Smooth muscle cell (in vitro differentiated cells): ENCODE results near the gene DOK7. TPM values are rescaled to one million over a fixed set of nuclear protein-coding genes. Genes with fewer than 3 reads are reported as not detected.

ENCODE experiments used
- DNase-seq: peaks from one replicate; lab custom pipeline; 2025; ENCODE audit not compliant: unreplicated experiment; lab: John Stamatoyannopoulos, UW
- H2AFZ ChIP-seq: fragments of 200-600 bp; sonication (generic); 2 replicates; pipeline ENCODE4 v1.6.0; 2016; ENCODE audit warnings: antibody characterized with exemption, low read depth, mild to moderate bottlenecking
- H3F3A ChIP-seq: fragments of 200-600 bp; sonication (generic); 2 replicates; pipeline ENCODE4 v1.6.0; 2017; ENCODE audit warnings: antibody characterized with exemption, low read depth
- H3K27ac ChIP-seq: fragments of 200-600 bp; sonication (generic); 2 replicates; pipeline ENCODE4 v1.5.1; 2016; ENCODE audit warnings: low read depth, mild to moderate bottlenecking
- H3K27me3 ChIP-seq: fragments of 200-600 bp; sonication (generic); 2 replicates; pipeline ENCODE4 v1.6.1; 2016; ENCODE audit warnings: low read depth, mild to moderate bottlenecking
- H3K36me3 ChIP-seq: fragments of 200-600 bp; sonication (generic); 2 replicates; pipeline ENCODE4 v1.5.1; 2016; ENCODE audit warnings: low read depth
- H3K4me1 ChIP-seq: fragments of 200-600 bp; sonication (generic); 2 replicates; pipeline ENCODE4 v1.5.1; 2016; ENCODE audit warnings: low read depth
- H3K4me2 ChIP-seq: fragments of 200-600 bp; sonication (generic); 2 replicates; pipeline ENCODE4 v1.6.0; 2016; ENCODE audit warnings: mild to moderate bottlenecking
- H3K4me3 ChIP-seq: fragments of 200-600 bp; sonication (generic); 2 replicates; pipeline ENCODE4 v1.5.1; 2016; ENCODE audit warnings: mild to moderate bottlenecking
- H3K79me2 ChIP-seq: fragments of 200-600 bp; sonication (generic); 2 replicates; pipeline ENCODE4 v1.6.0; 2016; ENCODE audit warnings: low read depth, mild to moderate bottlenecking
- H3K9ac ChIP-seq: fragments of 200-600 bp; sonication (generic); 2 replicates; pipeline ENCODE4 v1.6.0; 2016; ENCODE audit warnings: low read depth
- H3K9me3 ChIP-seq: fragments of 200-600 bp; sonication (generic); replicated peaks from 2 replicates; pipeline ENCODE4 v1.5.1; 2016; ENCODE audit warnings: low read depth
- H4K20me1 ChIP-seq: fragments of 200-600 bp; sonication (generic); 2 replicates; pipeline ENCODE4 v1.6.0; 2016; ENCODE audit warnings: low read depth
- CTCF ChIP-seq: fragments of 200-600 bp; sonication (generic); IDR thresholded peaks from 2 replicates; pipeline ENCODE4 v1.5.1; 2017; ENCODE audit warnings: borderline replicate concordance, mild to moderate bottlenecking, antibody characterized with exemption; ENCODE audit not compliant: insufficient read depth, poor library complexity, severe bottlenecking
- WGBS: methylation state at CpG from one replicate; pipeline ENCODE4 v1.1.7; 2016; ENCODE audit warnings: low lambda C conversion rate; 5-methylcytosine and 5-hydroxymethylcytosine counted together
- polyA plus RNA-seq: library from polyadenylated mRNA; unstranded; fragments of >200 nt; fragmentation: Nextera tagmentation; extraction: Ambion mirVana; gene quantifications from 2 replicates; pipeline ENCODE4 v1.2.1, GENCODE V29; 2016
- total RNA-seq: library from RNA; depleted of rRNA; stranded (reverse); fragments of >200 nt; gene quantifications from 2 replicates; pipeline ENCODE4 v1.2.3, GENCODE V29; 2014

DOK7 gene
- total and polyA plus RNA-seq, 2 experiments from 2014 or later = not detected

- no peak for TF ChIP-seq CTCF
- Histone ChIP-seq H3K9me3 (no peaks in the 10 kb centered on the region), H3K4me3 (no peak overlapping the region), H2AFZ (no peak overlapping the region), H3K36me3 (no peaks in the 10 kb centered on the region), H3K4me2 (no peak overlapping the region), H3K79me2 (no peaks in the 10 kb centered on the region), H3K4me1 (no peaks in the 10 kb centered on the region), H4K20me1 (peaks cover 44% of the 10 kb centered on the region), H3K27me3 (no peaks in the 10 kb centered on the region), H3F3A (no peaks in the 10 kb centered on the region), H3K9ac (no peak overlapping the region), H3K27ac (no peak overlapping the region)
- no peak for DNase-seq
- WGBS = 98% methylated on average over 26 of the region's 31 CpGs
Measured at GRCh38 chr4:3520796-3521600, 57.9 kb downstream of the DOK7 start.

DNA sequence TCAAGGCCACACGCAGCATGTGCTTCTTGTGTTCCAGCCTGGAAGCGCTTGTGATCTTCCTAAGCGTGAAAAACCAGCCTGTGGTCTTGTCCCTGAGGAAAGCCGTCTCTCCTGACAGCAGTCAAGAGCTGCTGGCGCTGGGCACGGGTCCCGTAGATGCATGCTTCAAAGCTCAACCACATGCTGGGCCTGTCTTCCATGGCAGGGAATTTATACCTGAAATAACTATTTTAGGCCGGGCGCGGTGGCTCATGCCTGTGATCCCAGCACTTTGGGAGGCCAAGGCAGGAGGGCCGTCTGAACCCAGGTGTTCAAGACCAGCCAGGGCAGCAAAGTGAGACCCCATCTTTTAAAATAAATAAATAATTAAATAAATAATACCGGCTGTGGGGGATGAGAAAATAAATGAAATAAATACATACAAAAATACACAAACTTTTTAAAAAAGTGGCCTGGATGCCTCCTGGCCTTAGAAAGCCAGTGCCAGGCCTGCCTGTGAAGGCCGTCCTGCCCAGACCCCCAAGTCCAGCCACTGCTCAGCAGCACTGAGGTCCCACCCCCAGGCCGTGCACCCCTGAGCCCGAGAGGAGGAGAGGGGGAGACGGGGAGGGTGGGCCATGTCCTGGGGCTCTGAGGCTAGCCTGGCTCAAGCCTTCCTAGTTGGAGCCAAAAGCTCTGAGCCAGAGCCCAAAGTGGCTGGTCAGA is 58.7 kb downstream of the DOK7 start:
- Histone ChIP-seq H3K9me3 (no peaks in the 10 kb centered on the region), H3K4me3 (no peak overlapping the region), H3K27ac (no peak overlapping the region), H3K9ac (no peak overlapping the region), H3K27me3 (no peaks in the 10 kb centered on the region), H3K4me2 (no peak overlapping the region), H2AFZ (no peak overlapping the region), H4K20me1 (peaks cover 52% of the 10 kb centered on the region), H3K36me3 (no peaks in the 10 kb centered on the region), H3F3A (no peaks in the 10 kb centered on the region), H3K4me1 (no peaks in the 10 kb centered on the region), H3K79me2 (no peaks in the 10 kb centered on the region)
- WGBS = 94% methylated on average over 15 of the region's 16 CpGs
- no peak for DNase-seq
- no peak for TF ChIP-seq CTCF

DNA sequence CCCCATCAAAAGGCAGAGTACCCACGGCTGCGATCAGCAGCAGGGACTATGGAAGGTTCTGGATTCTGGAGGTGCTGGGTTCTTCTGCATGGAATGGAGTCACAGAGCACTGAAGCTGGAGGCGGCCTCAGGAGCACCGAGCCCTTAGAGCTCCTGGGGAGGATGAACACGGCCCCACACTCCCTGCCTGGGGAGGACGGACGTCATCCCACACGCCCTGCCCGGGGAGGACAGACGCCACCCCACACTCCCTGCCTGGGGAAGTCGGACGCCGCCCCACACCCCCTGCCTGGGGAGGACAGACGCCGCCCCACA is 59.2 kb downstream of the DOK7 start:
- Histone ChIP-seq H3K36me3 (no peaks in the 10 kb centered on the region), H3F3A (no peaks in the 10 kb centered on the region), H3K4me3 (no peak overlapping the region), H4K20me1 (peaks cover 57% of the 10 kb centered on the region), H3K4me1 (no peaks in the 10 kb centered on the region), H3K27ac (no peak overlapping the region), H3K79me2 (no peaks in the 10 kb centered on the region), H3K9me3 (no peaks in the 10 kb centered on the region), H2AFZ (no peak overlapping the region), H3K27me3 (no peaks in the 10 kb centered on the region), H3K4me2 (no peak overlapping the region), H3K9ac (no peak overlapping the region)
- TF ChIP-seq CTCF = no peak
- 93% methylated on average over 8 of the region's 15 CpGs for WGBS
- no peak for DNase-seq
